A549 treated with AZD9567 at 1 μM for 4 hours (cell line): Measurements from ENCODE around the gene PCDHB8. TPM values are rescaled to one million over a fixed set of nuclear protein-coding genes. Genes with fewer than 3 reads are reported as not detected.

Experiments
- total RNA-seq: library from RNA; stranded (reverse); fragments of 200-300 nt; extraction: Qiagen RNA extraction; gene quantifications from 5 replicates; pipeline ENCODE4 v1.2.3, GENCODE V29; 2022; ENCODE audit not compliant: insufficient read depth

Gene PCDHB8
- 0.21 to 0.30 TPM (median 0.25 TPM) in 4 of 5 replicates, not detected in the other for total RNA-seq

GRCh38 chr5:141177577-141178191, at the start of gene PCDHB8:
TSS of gene PCDHB8 (plus strand) at chr5:141177790. CDS start at chr5:141178035, 245 bp downstream.

GRCh38 chr5:141135030-141135717, 42.4 kb upstream of the PCDHB8 start, which contains the start of gene PCDHB5:
TSS of gene PCDHB5 (plus strand) at chr5:141135206. CDS start at chr5:141135435, 229 bp downstream.

GRCh38 chr5:141149812-141150211, 27.8 kb upstream of the PCDHB8 start, which contains the start of gene PCDHB6:
TSS of gene PCDHB6 (plus strand) at chr5:141150057. CDS start at chr5:141150258, 201 bp downstream.

GRCh38 chr5:141172381-141173204, 5.0 kb upstream of the PCDHB8 start, which contains the start of gene PCDHB7:
TSS of gene PCDHB7 (plus strand) at chr5:141172644. CDS start at chr5:141172836, 192 bp downstream.

GRCh38 chr5:141182248-141182647, 4.7 kb downstream of the PCDHB8 start, which contains the start of gene PCDHB16:
TSS of gene PCDHB16 (plus strand) at chr5:141182387. CDS start at chr5:141182560, 173 bp downstream.

GRCh38 chr5:141186897-141187512, 9.4 kb downstream of the PCDHB8 start, which contains the start of gene PCDHB9:
TSS of gene PCDHB9 (plus strand) at chr5:141187161. CDS start at chr5:141187319, 158 bp downstream.

GRCh38 chr5:141192110-141192725, 14.6 kb downstream of the PCDHB8 start, which contains the start of gene PCDHB10:
TSS of gene PCDHB10 (plus strand) at chr5:141192353. CDS start at chr5:141192553, 200 bp downstream.

GRCh38 chr5:141199359-141200235, 22.0 kb downstream of the PCDHB8 start, which contains the start of gene PCDHB11:
TSS of gene PCDHB11 (plus strand) at chr5:141199627. CDS start at chr5:141199775, 148 bp downstream.

GRCh38 chr5:141208478-141208877, 30.9 kb downstream of the PCDHB8 start, which contains the start of gene PCDHB12:
TSS of gene PCDHB12 (plus strand) at chr5:141208719. CDS start at chr5:141208908, 189 bp downstream.

GRCh38 chr5:141213656-141214339, 36.2 kb downstream of the PCDHB8 start, which contains the start of gene PCDHB13:
TSS of gene PCDHB13 (plus strand) at chr5:141213919. CDS start at chr5:141214124, 205 bp downstream.

GRCh38 chr5:141223112-141223783, 45.7 kb downstream of the PCDHB8 start, which contains the start of gene PCDHB14:
TSS of gene PCDHB14 (plus strand) at chr5:141223343. CDS start at chr5:141223506, 163 bp downstream.

Other genes with a start within 250 kb of the PCDHB8 start
- 3.1 to 3.5 TPM (median 3.3 TPM) in 5 replicates for gene PCDHAC2, start 211.3 kb upstream of the PCDHB8 start, total RNA-seq
- not detected in 5 replicates for gene PCDHB1, start 126.4 kb upstream of the PCDHB8 start, total RNA-seq
- 0.77 to 3.1 TPM (median 3.1 TPM) in 5 replicates for gene PCDHB2, start 83.2 kb upstream of the PCDHB8 start, total RNA-seq
- gene PCDHB3, start 77.3 kb upstream of the PCDHB8 start, total RNA-seq: 0.02 to 0.05 TPM (median 0.03 TPM) in 3 of 5 replicates, not detected in the others
- gene PCDHB4, start 56.0 kb upstream of the PCDHB8 start, total RNA-seq: 0.03 to 0.06 TPM (median 0.05 TPM) in 3 of 5 replicates, not detected in the others
- 1.2 to 2.1 TPM (median 1.3 TPM) in 5 replicates for gene PCDHB5, start 42.6 kb upstream of the PCDHB8 start, total RNA-seq
- 0.71 to 1.3 TPM (median 0.88 TPM) in 5 replicates for gene PCDHB6, start 27.7 kb upstream of the PCDHB8 start, total RNA-seq
- 0.02 TPM in 1 of 5 replicates, not detected in the others for gene PCDHB7, start 5.1 kb upstream of the PCDHB8 start, total RNA-seq
- 0.02 to 0.09 TPM (median 0.06 TPM) in 4 of 5 replicates, not detected in the other for gene PCDHB16, start 4.6 kb downstream of the PCDHB8 start, total RNA-seq
- gene PCDHB9, start 9.4 kb downstream of the PCDHB8 start, total RNA-seq: 0.02 to 0.20 TPM (median 0.05 TPM) in 3 of 5 replicates, not detected in the others
- gene PCDHB10, start 14.6 kb downstream of the PCDHB8 start, total RNA-seq: 0.04 to 0.05 TPM in 2 of 5 replicates, not detected in the others
- 0.02 to 0.06 TPM (median 0.05 TPM) in 4 of 5 replicates, not detected in the other for gene PCDHB11, start 21.8 kb downstream of the PCDHB8 start, total RNA-seq
- 0.06 TPM in 1 of 5 replicates, not detected in the others for gene PCDHB12, start 30.9 kb downstream of the PCDHB8 start, total RNA-seq
- gene PCDHB13, start 36.1 kb downstream of the PCDHB8 start, total RNA-seq: 0.05 to 0.06 TPM (median 0.06 TPM) in 4 of 5 replicates, not detected in the other
- 0.06 to 0.11 TPM (median 0.06 TPM) in 4 of 5 replicates, not detected in the other for gene PCDHB14, start 45.6 kb downstream of the PCDHB8 start, total RNA-seq
- gene PCDHB15, start 67.6 kb downstream of the PCDHB8 start, total RNA-seq: 0.02 to 0.09 TPM (median 0.07 TPM) in 4 of 5 replicates, not detected in the other
- gene SLC25A2, start 126.3 kb downstream of the PCDHB8 start, total RNA-seq: not detected in 5 replicates
- 60.6 to 75.9 TPM (median 73.6 TPM) in 5 replicates for gene TAF7, start 143.0 kb downstream of the PCDHB8 start, total RNA-seq
- 0.22 to 0.39 TPM (median 0.28 TPM) in 4 of 5 replicates, not detected in the other for gene PCDHGA1, start 152.7 kb downstream of the PCDHB8 start, total RNA-seq
- 0.42 to 1.1 TPM (median 0.53 TPM) in 5 replicates for gene PCDHGA2, start 161.0 kb downstream of the PCDHB8 start, total RNA-seq
- 0.02 TPM in 2 of 5 replicates, not detected in the others for gene PCDHGA3, start 166.0 kb downstream of the PCDHB8 start, total RNA-seq
- 1.2 to 1.7 TPM (median 1.5 TPM) in 4 of 5 replicates, not detected in the other for gene PCDHGB1, start 172.3 kb downstream of the PCDHB8 start, total RNA-seq
- 0.08 to 0.17 TPM (median 0.13 TPM) in 4 of 5 replicates, not detected in the other for gene PCDHGA4, start 177.2 kb downstream of the PCDHB8 start, total RNA-seq
- 0.07 to 0.13 TPM (median 0.08 TPM) in 4 of 5 replicates, not detected in the other for gene PCDHGB2, start 182.2 kb downstream of the PCDHB8 start, total RNA-seq
- 0.09 to 0.87 TPM (median 0.14 TPM) in 5 replicates for gene PCDHGA5, start 186.4 kb downstream of the PCDHB8 start, total RNA-seq
- 0.14 to 0.80 TPM (median 0.26 TPM) in 5 replicates for gene PCDHGB3, start 192.5 kb downstream of the PCDHB8 start, total RNA-seq
- 0.14 to 0.20 TPM (median 0.18 TPM) in 4 of 5 replicates, not detected in the other for gene PCDHGA6, start 196.1 kb downstream of the PCDHB8 start, total RNA-seq
- 0.44 to 0.91 TPM (median 0.79 TPM) in 5 replicates for gene PCDHGA7, start 205.0 kb downstream of the PCDHB8 start, total RNA-seq
- gene PCDHGB4, start 209.9 kb downstream of the PCDHB8 start, total RNA-seq: 0.66 to 0.88 TPM (median 0.85 TPM) in 5 replicates
- gene PCDHGA8, start 214.8 kb downstream of the PCDHB8 start, total RNA-seq: 0.02 to 0.05 TPM (median 0.04 TPM) in 4 of 5 replicates, not detected in the other
- gene PCDHGB5, start 220.2 kb downstream of the PCDHB8 start, total RNA-seq: 1.9 to 2.9 TPM (median 2.4 TPM) in 5 replicates
- 0.02 to 0.07 TPM (median 0.04 TPM) in 4 of 5 replicates, not detected in the other for gene PCDHGA9, start 225.0 kb downstream of the PCDHB8 start, total RNA-seq
- gene PCDHGB6, start 230.2 kb downstream of the PCDHB8 start, total RNA-seq: 0.05 to 0.11 TPM (median 0.09 TPM) in 4 of 5 replicates, not detected in the other
- gene PCDHGA10, start 235.2 kb downstream of the PCDHB8 start, total RNA-seq: 0.05 TPM in 1 of 5 replicates, not detected in the others
- 0.05 to 0.70 TPM (median 0.06 TPM) in 5 replicates for gene PCDHGB7, start 239.9 kb downstream of the PCDHB8 start, total RNA-seq
- gene PCDHGA11, start 243.3 kb downstream of the PCDHB8 start, total RNA-seq: 0.01 to 0.03 TPM (median 0.02 TPM) in 3 of 5 replicates, not detected in the others